Ovary (tissue), 9 donors: Measurements from ENCODE around the gene RNF151. TPM values are rescaled to one million over a fixed set of nuclear protein-coding genes. Genes with fewer than 3 reads are reported as not detected.

ENCODE experiments used
- DNase-seq, 5 donors: peaks; one replicate each; pipeline ENCODE4 v3.0.0-alpha.2; 2019 to 2020
- H3K27ac ChIP-seq, 2 donors: fragments of 200-600 bp; one replicate each; pipeline versions ENCODE4 v1.5.1 to v1.8.0; 2019 to 2022
- H3K27me3 ChIP-seq: fragments of 200-600 bp; one replicate; pipeline ENCODE4 v1.8.0; 2022
- H3K36me3 ChIP-seq: fragments of 200-600 bp; sonication (generic); one replicate; pipeline ENCODE4 v1.5.1; 2019
- H3K4me1 ChIP-seq: one replicate; pipeline ENCODE4 v1.8.1; 2013; ENCODE audit warnings: mild to moderate bottlenecking, moderate library complexity; ENCODE audit not compliant: insufficient read depth
- H3K4me3 ChIP-seq: fragments of 200-600 bp; sonication (generic); one replicate; pipeline ENCODE4 v1.5.1; 2017
- H3K9me3 ChIP-seq, 2 donors: fragments of 200-600 bp in 1 of 2; sonication (generic) in 1 of 2; one replicate each; pipeline versions ENCODE4 v1.5.1 to v1.8.1; 2013 to 2019; ENCODE audit warnings: mild to moderate bottlenecking in 1 of 2, moderate library complexity in 1 of 2
- CTCF ChIP-seq, 3 donors: fragments of 450-650 bp in 2 of 3; fragments of 200-600 bp in 1 of 3; IDR thresholded peaks; one replicate each; pipeline versions ENCODE4 v1.5.1 to v1.8.0; 2016 to 2022; ENCODE audit warnings: antibody characterized with exemption in 3 of 3, mild to moderate bottlenecking in 1 of 3
- EP300 ChIP-seq: sonication (generic); formaldehyde crosslinking; IDR thresholded peaks from one replicate; pipeline ENCODE4 v1.6.1; 2017; ENCODE audit warnings: antibody characterized with exemption
- POLR2A ChIP-seq: fragments of 450-650 bp; IDR thresholded peaks from one replicate; pipeline ENCODE4 v1.6.1; 2017; ENCODE audit warnings: antibody characterized with exemption, mild to moderate bottlenecking, moderate library complexity
- WGBS, 3 donors: extraction: QIAGEN DNeasy Blood & Tissue Kit in 1 of 3; methylation state at CpG; one replicate each; pipeline versions ENCODE4 v1.1.5 to v1.1.7; 2013 to 2017; 5-methylcytosine and 5-hydroxymethylcytosine counted together
- intact Hi-C, 4 donors: fragments of 100-400 bp; cut with DNase I; formaldehyde crosslinking; loops; one replicate each; pipeline versions ENCODE4 v1.11.0 to v1.15.1; 2022 to 2023
- polyA plus RNA-seq, 2 donors: library from polyadenylated mRNA; stranded (reverse); fragments of 200-250 nt in 1 of 2; fragments of 350-450 nt in 1 of 2; fragmentation: Illumina TruSeq in 1 of 2; extraction: RNeasy Lipid Tissue Mini Kit (QIAGEN cat#74804) in 1 of 2; gene quantifications; one replicate each; pipeline ENCODE4 v1.2.3, GENCODE V29; 2013 to 2014
- total RNA-seq, 7 donors: library from RNA; depleted of rRNA in 2 of 7; stranded (reverse); fragments of >200 nt in 2 of 7; fragmentation: NEBNext Ultra II Directional in 3 of 7; extraction: Animal tissue kit (Norgen Biotek cat#: 25700) in 3 of 7; gene quantifications; one replicate each; pipeline versions ENCODE4 v1.1.0 to v1.2.4, GENCODE V29; 2016 to 2023
- donor health status: DM: no; HTN: no; CAD: no; lungs with moderate emphysema.
- donor health status: DM: no; HTN: no; CAD: no.
- donor health status: Bipolar disorder and iron deficiency.
- donor health status: DM: yes; HTN: yes; CAD: no.
- donor health status: DM: no; HTN: no; CAD: no.
- donor health status: DM: yes; HTN: yes; CAD: no.

RNF151 gene
- total and polyA plus RNA-seq, 9 donors: 0.32 TPM; not detected in 8

- H3K27me3 ChIP-seq: no peaks in the 10 kb centered on the region
- no peak for TF ChIP-seq EP300
- no peak for TF ChIP-seq CTCF (IDR thresholded peaks at IDR 0.05)
- no peak for TF ChIP-seq POLR2A
- WGBS, 3 donors: 52 to 68% (median 54%) methylated on average over 16 of the region's 16 CpGs
- no peak overlapping the region for H3K4me3 ChIP-seq
- H3K27ac ChIP-seq: no peak overlapping the region
- H3K36me3 ChIP-seq: no peaks in the 10 kb centered on the region
- H3K9me3 ChIP-seq: no peaks in the 10 kb centered on the region
- intact Hi-C loops: no loop called here
- peak in 1 of 5 donors; percentile 34 for DNase-seq
- H3K4me1 ChIP-seq: peaks cover 26% of the 10 kb centered on the region
These were observed 40.6 kb downstream of the RNF151 start for GRCh38 chr16:2007081-2007836.

GRCh38 chr16:2008009-2008526, 41.4 kb downstream of the RNF151 start:
- no peak overlapping the region for H3K4me3 ChIP-seq
- H3K27me3 ChIP-seq: no peaks in the 10 kb centered on the region
- 47 to 53% (median 49%) methylated on average over 15 of the region's 15 CpGs for WGBS, 3 donors
- intact Hi-C loops: no loop called here
- no peak overlapping the region for H3K27ac ChIP-seq
- DNase-seq: peak in 2 of 5 donors; percentile 41 to 49
- TF ChIP-seq CTCF (IDR thresholded peaks at IDR 0.05): no peak
- no peak for TF ChIP-seq EP300
- no peak for TF ChIP-seq POLR2A
- peaks cover 26% of the 10 kb centered on the region for H3K4me1 ChIP-seq
- H3K36me3 ChIP-seq: no peaks in the 10 kb centered on the region
- H3K9me3 ChIP-seq: no peaks in the 10 kb centered on the region

- no peaks in the 10 kb centered on the region for H3K27me3 ChIP-seq
- peaks cover 26% of the 10 kb centered on the region for H3K4me1 ChIP-seq
- 4 to 6% (median 5%) methylated on average over 23 of the region's 23 CpGs for WGBS, 3 donors
- TF ChIP-seq CTCF (IDR thresholded peaks at IDR 0.05) (no peak), POLR2A (no peak), EP300 (no peak)
- peak overlapping the region in 1 of 2 donors; percentile 64 for H3K27ac ChIP-seq
- no peaks in the 10 kb centered on the region for H3K9me3 ChIP-seq
- no peaks in the 10 kb centered on the region for H3K36me3 ChIP-seq
- intact Hi-C loops: no loop called here
- peak in 2 of 5 donors; percentile 46 to 50 for DNase-seq
- peak overlapping the region; percentile 68 for H3K4me3 ChIP-seq
These were observed 42.0 kb downstream of the RNF151 start for GRCh38 chr16:2008631-2009163.

- Histone ChIP-seq H3K4me3 (peak overlapping the region; percentile 68), H3K36me3 (no peaks in the 10 kb centered on the region), H3K9me3 (no peaks in the 10 kb centered on the region), H3K4me1 (peaks cover 21% of the 10 kb centered on the region), H3K27me3 (no peaks in the 10 kb centered on the region), H3K27ac (peak overlapping the region in 1 of 2 donors; percentile 64)
- DNase-seq: peak in 2 of 5 donors; percentile 56 to 60
- intact Hi-C loops: no loop called here
- WGBS, 3 donors: 0% methylated on average over 45 to 55 of the region's 55 CpGs
- TF ChIP-seq POLR2A: no peak
- no peak for TF ChIP-seq CTCF (IDR thresholded peaks at IDR 0.05)
- no peak for TF ChIP-seq EP300
These were observed 42.6 kb downstream of the RNF151 start for GRCh38 chr16:2009164-2009711.
